HepG2 (cell line): ENCODE data around the gene TAF13. TPM values are rescaled to one million over a fixed set of nuclear protein-coding genes. Genes with fewer than 3 reads are reported as not detected.

Source experiments
- ATAC-seq: fragments of 200-7000 bp; cut with Tn5 transposase; 3 replicates; pipeline ENCODE4 v1.9.1; 2020; ENCODE audit warnings: mild to moderate bottlenecking, moderate library complexity
- BruUV-seq: library from RNA; stranded (reverse); fragments of 400-500 nt; replicated peaks from 2 replicates; lab custom pipeline; 2021; lab: Mats Ljungman, UMichigan
- CTCF ChIA-PET: fragments of 300-600 bp; formaldehyde crosslinking; extraction: SDS; loops from one replicate; lab custom pipeline; 2021; ENCODE audit warnings: low total read pairs, inconsistent platforms, low intra/inter-chr PET ratio; lab: Yijun Ruan, JAX
- POLR2A ChIA-PET: fragments of 350-600 bp; sonication (Branson Sonifier 250); formaldehyde crosslinking; loops from one replicate; lab custom pipeline; 2020; ENCODE audit warnings: antibody characterized with exemption, inconsistent platforms; lab: Yijun Ruan, JAX
- DNase-seq: peaks from one replicate; pipeline ENCODE4 v3.0.0-alpha.2; 2015; ENCODE audit warnings: low spot score
- FAIRE-seq: peaks from 3 replicates; lab custom pipeline; 2011; peaks lifted over from hg19 to GRCh38; lab: Jason Lieb, UNC
- H2AFZ ChIP-seq: one replicate; pipeline ENCODE4 v1.6.1; 2011; ENCODE audit warnings: low read length, inconsistent platforms
- H3K27ac ChIP-seq: fragments of 300-600 bp; 3 replicates; pipeline ENCODE4 v1.8.0; 2011; ENCODE audit warnings: mixed run types, mild to moderate bottlenecking, mixed read lengths, low read length, inconsistent platforms; ENCODE audit not compliant: insufficient read depth; ENCODE audit errors: extremely low read length
- H3K27me3 ChIP-seq, 2 experiments: fragments of 200-600 bp in 1 of 2; 2 replicates in 1 of 2; 3 replicates in 1 of 2; pipeline versions ENCODE4 v1.6.0 to v1.8.0; 2011; ENCODE audit warnings: low read length in 2 of 2, mild to moderate bottlenecking in 2 of 2, moderate library complexity in 2 of 2, inconsistent platforms in 1 of 2; ENCODE audit not compliant: insufficient read depth in 2 of 2, control insufficient read depth in 1 of 2
- H3K36me3 ChIP-seq, 2 experiments: fragments of 200-600 bp in 1 of 2; replicated peaks in 1 of 2; 2 replicates in 1 of 2; 3 replicates in 1 of 2; pipeline versions ENCODE4 v1.5.1 to v1.8.0; 2011; ENCODE audit warnings: low read length in 2 of 2, inconsistent platforms in 1 of 2; ENCODE audit not compliant: insufficient read depth in 2 of 2, control insufficient read depth in 1 of 2
- H3K4me1 ChIP-seq: 2 replicates; pipeline ENCODE4 v1.5.1; 2012; ENCODE audit warnings: low read length, inconsistent platforms; ENCODE audit not compliant: insufficient read depth
- H3K4me2 ChIP-seq: 2 replicates; pipeline ENCODE4 v1.6.0; 2011; ENCODE audit warnings: low read depth, low read length, inconsistent platforms
- H3K4me3 ChIP-seq, 3 experiments: fragments of 200-600 bp in 1 of 3; sonication (generic), shearing (Covaris generic) in 1 of 3; replicated peaks in 1 of 3; 2 replicates each; pipeline ENCODE4 v1.5.1; 2011 to 2016; ENCODE audit warnings: low read length in 3 of 3, inconsistent platforms in 2 of 3, low read depth in 2 of 3, mild to moderate bottlenecking in 2 of 3, control low read depth in 1 of 3, mixed read lengths in 1 of 3; ENCODE audit not compliant: insufficient read depth in 1 of 3
- H3K79me2 ChIP-seq: one replicate; pipeline ENCODE4 v1.6.1; 2011; ENCODE audit warnings: low read length, inconsistent platforms; ENCODE audit not compliant: insufficient read depth
- H3K9ac ChIP-seq: 2 replicates; pipeline ENCODE4 v1.6.0; 2011; ENCODE audit warnings: mild to moderate bottlenecking, low read depth, low read length, inconsistent platforms; ENCODE audit not compliant: insufficient read depth
- H3K9me3 ChIP-seq: 2 replicates; pipeline ENCODE4 v1.5.1; 2012; ENCODE audit warnings: mild to moderate bottlenecking, low read length
- H4K20me1 ChIP-seq: 2 replicates; pipeline ENCODE4 v1.6.0; 2011; ENCODE audit warnings: inconsistent platforms, mild to moderate bottlenecking, low read length, moderate library complexity; ENCODE audit not compliant: insufficient read depth
- EHMT2 ChIP-seq: fragments of 200-600 bp; sonication (generic); IDR thresholded peaks from 2 replicates; pipeline ENCODE4 v1.7.0; 2017; ENCODE audit warnings: antibody characterized with exemption, low read depth, low read length, borderline replicate concordance
- HNRNPLL ChIP-seq: fragments of 200-400 bp; formaldehyde crosslinking; IDR thresholded peaks from 2 replicates; pipeline ENCODE4 v1.6.1; 2017; ENCODE audit warnings: mild to moderate bottlenecking, low read depth, low read length; ENCODE audit not compliant: poor library complexity, severe bottlenecking
- HOXA5 ChIP-seq: sonication (generic); formaldehyde crosslinking; IDR thresholded peaks from 2 replicates; pipeline ENCODE4 v1.4.0; 2020; ENCODE audit warnings: missing genetic modification reagents
- MED8 ChIP-seq: sonication (generic); formaldehyde crosslinking; IDR thresholded peaks from 2 replicates; pipeline ENCODE4 v1.8.1; 2023; ENCODE audit warnings: mild to moderate bottlenecking, missing genetic modification reagents; ENCODE audit not compliant: insufficient replicate concordance
- MTF2 ChIP-seq: sonication (generic); formaldehyde crosslinking; IDR thresholded peaks from 2 replicates; pipeline ENCODE4 v1.5.0; 2020; ENCODE audit warnings: missing genetic modification reagents, borderline replicate concordance
- MYC ChIP-seq: sonication (generic); formaldehyde crosslinking; IDR thresholded peaks from 2 replicates; pipeline ENCODE4 v1.9.0; 2021; ENCODE audit warnings: missing genetic modification reagents, borderline replicate concordance
- NFATC3 ChIP-seq: sonication (generic); formaldehyde crosslinking; IDR thresholded peaks from 2 replicates; pipeline ENCODE4 v1.5.1; 2020; ENCODE audit warnings: mild to moderate bottlenecking, missing genetic modification reagents
- SMYD3 ChIP-seq: sonication (generic); formaldehyde crosslinking; IDR thresholded peaks from 2 replicates; pipeline ENCODE4 v1.8.1; 2023; ENCODE audit warnings: mild to moderate bottlenecking, missing genetic modification reagents
- SRSF1 ChIP-seq: fragments of 200-400 bp; formaldehyde crosslinking; optimal IDR thresholded peaks from 2 replicates; pipeline ENCODE3; 2017; ENCODE audit warnings: mild to moderate bottlenecking, low read depth, low read length, moderate library complexity
- ZNF816 ChIP-seq: sonication (generic); formaldehyde crosslinking; IDR thresholded peaks from 2 replicates; pipeline ENCODE4 v1.8.0; 2022; ENCODE audit warnings: missing genetic modification reagents, mild to moderate bottlenecking, borderline replicate concordance
- WGBS: methylation state at CpG from one replicate; pipeline ENCODE4 v1.1.6; 2017; ENCODE audit warnings: low lambda C conversion rate; 5-methylcytosine and 5-hydroxymethylcytosine counted together
- in situ Hi-C: cut with HindIII; loops from 2 replicates; pipeline ENCODE4 v1.10.0; 2017; ENCODE audit warnings: low pct_unique_long_range_greater_than_20kb; ENCODE audit not compliant: extremely low pct_ligation_motif_present
- intact Hi-C: fragments of 100-400 bp; cut with micrococcal nuclease; formaldehyde crosslinking; loops from one replicate; pipeline ENCODE4 v1.10.0; 2022; ENCODE audit not compliant: unreplicated experiment
- polyA plus RNA-seq, 8 experiments: library from polyadenylated mRNA; depleted of rRNA in 3 of 8; stranded (reverse) in 7 of 8; unstranded in 1 of 8; fragments of >200 nt; fragmentation: Illumina TruSeq in 4 of 8; extraction: Trizol in 4 of 8; gene quantifications; 2 replicates each; pipeline versions ENCODE4 v1.2.1 to v1.2.3, GENCODE V29; 2011 to 2016; ENCODE audit warnings: low read depth in 4 of 8, missing spikeins in 1 of 8, mixed read lengths in 1 of 8; ENCODE audit not compliant: insufficient read depth in 1 of 8
- total RNA-seq, 5 experiments: library from RNA; depleted of rRNA; stranded (reverse); fragments of >200 nt; fragmentation: Illumina TruSeq; extraction: Trizol; gene quantifications; 2 replicates each; pipeline ENCODE4 v1.2.3, GENCODE V29; 2016; ENCODE audit warnings: low read depth in 1 of 5
- TF ChIP-seq, protein P1 (sequence below): sonication (generic); formaldehyde crosslinking; IDR thresholded peaks from 2 replicates; pipeline ENCODE4 v1.8.1; 2023; ENCODE audit warnings: missing genetic modification reagents, mild to moderate bottlenecking, borderline replicate concordance
- TF ChIP-seq, protein P2 (sequence below): sonication (generic); formaldehyde crosslinking; IDR thresholded peaks from 2 replicates; pipeline ENCODE4 v1.4.0; 2020; ENCODE audit warnings: mild to moderate bottlenecking, missing genetic modification reagents
- TF ChIP-seq, protein P3 (sequence below): sonication (generic); formaldehyde crosslinking; IDR thresholded peaks from 2 replicates; pipeline ENCODE4 v1.5.0; 2020; ENCODE audit warnings: missing genetic modification reagents

Gene TAF13
- total and polyA plus RNA-seq, 2 of the 13 experiments (the other 11 are each of a cell fraction or from before 2014, with no cell fraction given), result 11.5 to 36.3 TPM

DNA sequence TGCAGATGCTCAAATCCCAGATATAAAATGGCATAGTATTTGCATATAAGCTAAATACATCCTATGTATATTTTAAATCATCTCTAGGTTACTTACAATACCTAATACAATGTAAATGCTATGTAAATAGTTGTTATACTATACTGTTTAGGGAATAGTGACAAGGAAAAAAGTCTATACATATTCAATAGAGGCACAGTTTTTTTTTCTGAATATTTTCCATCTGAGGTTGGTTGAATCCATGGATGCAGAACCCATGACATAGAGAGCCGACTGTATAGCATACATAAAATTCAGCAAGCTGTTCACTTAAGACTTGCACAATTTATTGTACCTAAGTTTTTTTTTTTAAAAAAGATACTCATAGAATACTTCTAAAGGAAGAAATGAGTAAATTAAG, 6.5 kb downstream of the TAF13 start:
- POLR2A ChIA-PET, result interaction anchor here (1.0 kb wide), 1 partner anchor 9 kb away, joined by 3 read pairs; no protein-coding TSS in a partner anchor
- Histone ChIP-seq H3K4me1 (no peaks in the 10 kb centered on the region), H3K27me3 (no peaks in the 10 kb centered on the region), H3K4me3 (no peak overlapping the region), H3K9me3 (no peaks in the 10 kb centered on the region), H2AFZ (no peak overlapping the region), H4K20me1 (no peaks in the 10 kb centered on the region), H3K36me3 (peaks cover 3 to 11% of the 10 kb centered on the region in 2 experiments; a peak in 4 of 5 replicates), H3K4me2 (no peak overlapping the region), H3K27ac (no peak overlapping the region), H3K9ac (no peak overlapping the region), H3K79me2 (peaks cover 2% of the 10 kb centered on the region)
- TF ChIP-seq HNRNPLL, result no peak
- no peak for TF ChIP-seq HOXA5 (CRISPR knock-in tag)
- TF ChIP-seq EHMT2, result no peak
- no peak for TF ChIP-seq MYC (CRISPR knock-in tag)
- FAIRE-seq (no peak), ATAC-seq (no peak), DNase-seq (no peak)
- WGBS, result 86% methylated on average over 1 of the region's 1 CpG
- intact Hi-C loops, result no loop called here
- CTCF ChIA-PET, result no interaction called here
- BruUV-seq, result no TSS peak
- in situ Hi-C loops, result no loop called here

DNA sequence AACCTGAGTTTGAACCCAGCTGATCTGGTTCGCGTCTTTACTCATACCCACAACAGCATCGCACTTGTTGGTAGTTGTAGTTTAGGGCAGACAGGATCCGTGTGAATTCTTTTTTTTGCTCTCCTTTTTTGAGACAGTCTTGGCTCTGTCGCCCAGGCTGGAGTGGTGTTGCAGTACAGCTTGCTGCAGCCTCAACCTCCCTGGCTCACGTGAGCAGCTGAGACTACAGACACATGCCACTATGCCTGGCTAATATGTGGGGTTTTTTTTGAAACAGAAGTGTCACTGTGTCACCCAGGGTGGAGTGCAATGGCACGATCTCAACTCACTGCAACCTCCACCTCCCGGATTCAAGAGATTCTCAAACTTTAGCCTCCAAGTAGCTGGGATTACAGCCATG, 7.9 kb downstream of the TAF13 start:
- no peak for DNase-seq
- no peak for TF ChIP-seq MTF2 (CRISPR knock-in tag)
- TF ChIP-seq, protein P1, sequence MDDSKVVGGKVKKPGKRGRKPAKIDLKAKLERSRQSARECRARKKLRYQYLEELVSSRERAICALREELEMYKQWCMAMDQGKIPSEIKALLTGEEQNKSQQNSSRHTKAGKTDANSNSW (CRISPR knock-in tag), result no peak
- TF ChIP-seq SMYD3 (CRISPR knock-in tag), result no peak
- TF ChIP-seq, protein P2, sequence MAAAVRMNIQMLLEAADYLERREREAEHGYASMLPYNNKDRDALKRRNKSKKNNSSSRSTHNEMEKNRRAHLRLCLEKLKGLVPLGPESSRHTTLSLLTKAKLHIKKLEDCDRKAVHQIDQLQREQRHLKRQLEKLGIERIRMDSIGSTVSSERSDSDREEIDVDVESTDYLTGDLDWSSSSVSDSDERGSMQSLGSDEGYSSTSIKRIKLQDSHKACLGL (CRISPR knock-in tag), result no peak
- TF ChIP-seq NFATC3 (CRISPR knock-in tag), result no peak
- TF ChIP-seq, protein P3, sequence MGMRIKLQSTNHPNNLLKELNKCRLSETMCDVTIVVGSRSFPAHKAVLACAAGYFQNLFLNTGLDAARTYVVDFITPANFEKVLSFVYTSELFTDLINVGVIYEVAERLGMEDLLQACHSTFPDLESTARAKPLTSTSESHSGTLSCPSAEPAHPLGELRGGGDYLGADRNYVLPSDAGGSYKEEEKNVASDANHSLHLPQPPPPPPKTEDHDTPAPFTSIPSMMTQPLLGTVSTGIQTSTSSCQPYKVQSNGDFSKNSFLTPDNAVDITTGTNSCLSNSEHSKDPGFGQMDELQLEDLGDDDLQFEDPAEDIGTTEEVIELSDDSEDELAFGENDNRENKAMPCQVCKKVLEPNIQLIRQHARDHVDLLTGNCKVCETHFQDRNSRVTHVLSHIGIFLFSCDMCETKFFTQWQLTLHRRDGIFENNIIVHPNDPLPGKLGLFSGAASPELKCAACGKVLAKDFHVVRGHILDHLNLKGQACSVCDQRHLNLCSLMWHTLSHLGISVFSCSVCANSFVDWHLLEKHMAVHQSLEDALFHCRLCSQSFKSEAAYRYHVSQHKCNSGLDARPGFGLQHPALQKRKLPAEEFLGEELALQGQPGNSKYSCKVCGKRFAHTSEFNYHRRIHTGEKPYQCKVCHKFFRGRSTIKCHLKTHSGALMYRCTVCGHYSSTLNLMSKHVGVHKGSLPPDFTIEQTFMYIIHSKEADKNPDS (CRISPR knock-in tag), result no peak
- no peak for TF ChIP-seq MED8 (CRISPR knock-in tag)
- TF ChIP-seq ZNF816 (CRISPR knock-in tag), result no peak
- TF ChIP-seq SRSF1, result no peak
- TF ChIP-seq, all 625 proteins: peak for 0
- H3K4me1 ChIP-seq, result no peaks in the 10 kb centered on the region
- H3K9ac ChIP-seq, result no peak overlapping the region
- H3K9me3 ChIP-seq, result no peaks in the 10 kb centered on the region
- no peak overlapping the region for H2AFZ ChIP-seq
- no peak overlapping the region for H3K4me3 ChIP-seq
- H3K27me3 ChIP-seq, result no peaks in the 10 kb centered on the region
- FAIRE-seq (no peak), ATAC-seq (no peak)
- 98% methylated on average over 8 of the region's 8 CpGs for WGBS
- in situ Hi-C loops (no loop called here), intact Hi-C loops (no loop called here)
- no peak overlapping the region for H3K4me2 ChIP-seq
- no peaks in the 10 kb centered on the region for H4K20me1 ChIP-seq
- H3K36me3 ChIP-seq, result peaks cover 3 to 18% of the 10 kb centered on the region in 2 experiments; a peak in 4 of 5 replicates
- H3K79me2 ChIP-seq, result peaks cover under 1% of the 10 kb centered on the region
- no TSS peak for BruUV-seq
- H3K27ac ChIP-seq, result no peak overlapping the region
- ChIA-PET POLR2A (no interaction called here), CTCF (no interaction called here)
